ENCODE data around the gene LSAMP. TPM values are rescaled to one million over a fixed set of nuclear protein-coding genes. Genes with fewer than 3 reads are reported as not detected.

LSAMP gene
- total and polyA plus RNA-seq, 4 experiments from 2014 or later, result not detected

DNA sequence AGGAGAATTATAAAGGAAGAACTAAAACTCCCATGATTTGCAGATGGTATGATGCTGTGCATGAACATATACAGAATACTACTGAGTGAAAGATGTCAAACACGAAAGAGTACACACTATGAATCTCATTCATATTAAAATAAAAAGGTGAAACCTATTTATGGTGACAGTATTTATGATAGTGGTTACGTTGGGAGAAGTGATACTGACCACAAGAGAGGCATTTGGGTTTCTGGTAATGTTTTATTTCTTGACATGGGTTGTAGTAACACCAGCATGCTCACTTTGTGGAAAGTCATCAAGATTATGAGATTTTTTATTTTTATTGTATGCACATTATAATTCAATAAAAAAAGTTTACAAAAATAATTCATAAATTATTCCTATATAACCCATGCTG is 498.0 kb downstream of the LSAMP start:
- Histone ChIP-seq H3K27me3 (ENCODE audit: insufficient read depth, low read length) (no peaks in the 10 kb centered on the region), H3K36me3 (ENCODE audit: insufficient read depth, low read length) (no peaks in the 10 kb centered on the region), H3K4me3 (ENCODE audit: low read length in 2 of 2) (no peak overlapping the region), H3K9me3 (ENCODE audit: control insufficient read depth in 1 of 2, low read length in 2 of 2) (no peaks in the 10 kb centered on the region), H3K4me1 (ENCODE audit: insufficient read depth, low read length) (no peaks in the 10 kb centered on the region), H3K27ac (ENCODE audit: low read depth, low read length) (no peak overlapping the region)
- no peaks in the 10 kb centered on the region for H3K4me1 Mint-ChIP-seq
- H3K9me3 Mint-ChIP-seq, result peaks cover 0 to 6% (median 2%) of the 10 kb centered on the region in 8 donors
- intact Hi-C loops (cut with micrococcal nuclease), result no loop called here
- H3K27ac Mint-ChIP-seq, result no peak overlapping the region
- POLR2A ChIA-PET (ENCODE audit: partially characterized antibody), result no interaction called here
- peaks cover 0 to 4% of the 10 kb centered on the region in 2 donors for H3K27me3 Mint-ChIP-seq
- H3K36me3 Mint-ChIP-seq, result no peaks in the 10 kb centered on the region
- CTCF ChIA-PET (ENCODE audit: partially characterized antibody), result no interaction called here
- no peak overlapping the region for H3K4me3 Mint-ChIP-seq
- no peak for DNase-seq

- H3K4me3 ChIP-seq (ENCODE audit: low read length in 2 of 2), result no peak overlapping the region
- Mint-ChIP-seq H3K4me1 (no peaks in the 10 kb centered on the region), H3K4me3 (no peak overlapping the region), H3K27ac (no peak overlapping the region), H3K27me3 (peaks cover 0 to 4% of the 10 kb centered on the region in 2 donors), H3K36me3 (no peaks in the 10 kb centered on the region), H3K9me3 (peaks cover 0 to 6% (median 2%) of the 10 kb centered on the region in 8 donors)
- H3K36me3 ChIP-seq (ENCODE audit: insufficient read depth, low read length), result no peaks in the 10 kb centered on the region
- DNase-seq, result no peak
- no peaks in the 10 kb centered on the region for H3K9me3 ChIP-seq (ENCODE audit: control insufficient read depth in 1 of 2, low read length in 2 of 2)
- H3K27me3 ChIP-seq (ENCODE audit: insufficient read depth, low read length), result no peaks in the 10 kb centered on the region
- ChIA-PET CTCF (ENCODE audit: partially characterized antibody) (no interaction called here), POLR2A (ENCODE audit: partially characterized antibody) (no interaction called here)
- no peak overlapping the region for H3K27ac ChIP-seq (ENCODE audit: low read depth, low read length)
- H3K4me1 ChIP-seq (ENCODE audit: insufficient read depth, low read length), result no peaks in the 10 kb centered on the region
- intact Hi-C loops (cut with micrococcal nuclease), result no loop called here
Observed at GRCh38 chr3:115943579-115943978, 501.7 kb downstream of the LSAMP start.

- ChIA-PET CTCF (ENCODE audit: partially characterized antibody) (no interaction called here), POLR2A (ENCODE audit: partially characterized antibody) (no interaction called here)
- no peak overlapping the region for H3K27ac ChIP-seq (ENCODE audit: low read depth, low read length)
- Mint-ChIP-seq H3K36me3 (no peaks in the 10 kb centered on the region), H3K27me3 (peaks cover 0 to 3% of the 10 kb centered on the region in 2 donors), H3K4me3 (no peak overlapping the region), H3K4me1 (no peaks in the 10 kb centered on the region), H3K27ac (no peak overlapping the region), H3K9me3 (peaks cover 0 to 4% (median 2%) of the 10 kb centered on the region in 8 donors)
- H3K4me3 ChIP-seq (ENCODE audit: low read length in 2 of 2), result no peak overlapping the region
- no peak for DNase-seq
- H3K4me1 ChIP-seq (ENCODE audit: insufficient read depth, low read length), result no peaks in the 10 kb centered on the region
- intact Hi-C loops (cut with micrococcal nuclease), result no loop called here
- no peaks in the 10 kb centered on the region for H3K9me3 ChIP-seq (ENCODE audit: control insufficient read depth in 1 of 2, low read length in 2 of 2)
- no peaks in the 10 kb centered on the region for H3K36me3 ChIP-seq (ENCODE audit: insufficient read depth, low read length)
- H3K27me3 ChIP-seq (ENCODE audit: insufficient read depth, low read length), result no peaks in the 10 kb centered on the region
Observed at GRCh38 chr3:115937054-115937453, 508.2 kb downstream of the LSAMP start.

DNA sequence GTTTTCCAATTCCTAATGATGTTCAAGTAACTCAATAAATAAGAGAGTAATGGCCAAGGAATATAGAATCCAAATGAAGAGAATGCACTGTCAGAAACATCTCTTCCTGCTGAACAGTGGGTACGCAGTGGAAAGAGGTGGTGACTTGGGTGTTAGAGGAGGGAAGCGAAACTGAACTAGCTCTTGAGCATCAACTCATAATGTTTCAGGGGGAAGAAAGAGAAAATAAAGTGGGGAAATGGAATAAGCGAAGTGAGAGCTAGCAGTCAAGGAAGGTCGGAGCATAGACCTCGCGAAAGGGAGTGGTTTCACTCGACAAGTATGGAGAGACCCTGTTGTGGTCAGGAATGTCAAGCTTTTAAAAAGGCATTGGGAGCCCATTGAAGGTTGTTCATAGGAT is 512.5 kb downstream of the LSAMP start:
- Mint-ChIP-seq H3K4me1 (no peaks in the 10 kb centered on the region), H3K9me3 (peaks cover 0 to 4% (median 0%) of the 10 kb centered on the region in 8 donors), H3K27me3 (peaks cover 4 to 5% of the 10 kb centered on the region in 2 donors), H3K36me3 (no peaks in the 10 kb centered on the region), H3K27ac (no peak overlapping the region), H3K4me3 (no peak overlapping the region)
- Histone ChIP-seq H3K4me3 (ENCODE audit: low read length in 2 of 2) (no peak overlapping the region), H3K27me3 (ENCODE audit: insufficient read depth, low read length) (no peaks in the 10 kb centered on the region), H3K36me3 (ENCODE audit: insufficient read depth, low read length) (no peaks in the 10 kb centered on the region), H3K9me3 (ENCODE audit: control insufficient read depth in 1 of 2, low read length in 2 of 2) (no peaks in the 10 kb centered on the region), H3K27ac (ENCODE audit: low read depth, low read length) (no peak overlapping the region), H3K4me1 (ENCODE audit: insufficient read depth, low read length) (no peaks in the 10 kb centered on the region)
- ChIA-PET CTCF (ENCODE audit: partially characterized antibody) (no interaction called here), POLR2A (ENCODE audit: partially characterized antibody) (no interaction called here)
- no peak for DNase-seq
- intact Hi-C loops (cut with micrococcal nuclease), result no loop called here

- Histone ChIP-seq H3K9me3 (ENCODE audit: control insufficient read depth in 1 of 2, low read length in 2 of 2) (no peaks in the 10 kb centered on the region), H3K36me3 (ENCODE audit: insufficient read depth, low read length) (no peaks in the 10 kb centered on the region), H3K4me1 (ENCODE audit: insufficient read depth, low read length) (no peaks in the 10 kb centered on the region), H3K27ac (ENCODE audit: low read depth, low read length) (no peak overlapping the region), H3K4me3 (ENCODE audit: low read length in 2 of 2) (no peak overlapping the region), H3K27me3 (ENCODE audit: insufficient read depth, low read length) (no peaks in the 10 kb centered on the region)
- Mint-ChIP-seq H3K27ac (no peak overlapping the region), H3K4me3 (no peak overlapping the region), H3K9me3 (peaks cover 0 to 4% (median 0%) of the 10 kb centered on the region in 8 donors), H3K27me3 (peaks cover 4 to 6% of the 10 kb centered on the region in 2 donors), H3K36me3 (no peaks in the 10 kb centered on the region), H3K4me1 (no peaks in the 10 kb centered on the region)
- CTCF ChIA-PET (ENCODE audit: partially characterized antibody), result no interaction called here
- POLR2A ChIA-PET (ENCODE audit: partially characterized antibody), result no interaction called here
- intact Hi-C loops (cut with micrococcal nuclease), result no loop called here
- DNase-seq, result no peak
Observed at GRCh38 chr3:115931581-115931980, 513.7 kb downstream of the LSAMP start.

GRCh38 chr3:115930922-115931321 is 514.4 kb downstream of the LSAMP start:
- no peaks in the 10 kb centered on the region for H3K4me1 ChIP-seq (ENCODE audit: insufficient read depth, low read length)
- ChIA-PET POLR2A (ENCODE audit: partially characterized antibody) (no interaction called here), CTCF (ENCODE audit: partially characterized antibody) (no interaction called here)
- Mint-ChIP-seq H3K9me3 (peaks cover 0 to 4% (median 0%) of the 10 kb centered on the region in 8 donors), H3K4me3 (no peak overlapping the region), H3K27ac (no peak overlapping the region), H3K4me1 (no peaks in the 10 kb centered on the region), H3K36me3 (no peaks in the 10 kb centered on the region), H3K27me3 (peaks cover 4 to 8% of the 10 kb centered on the region in 2 donors)
- no peaks in the 10 kb centered on the region for H3K9me3 ChIP-seq (ENCODE audit: control insufficient read depth in 1 of 2, low read length in 2 of 2)
- H3K27ac ChIP-seq (ENCODE audit: low read depth, low read length), result no peak overlapping the region
- no peaks in the 10 kb centered on the region for H3K36me3 ChIP-seq (ENCODE audit: insufficient read depth, low read length)
- intact Hi-C loops (cut with micrococcal nuclease), result no loop called here
- H3K27me3 ChIP-seq (ENCODE audit: insufficient read depth, low read length), result no peaks in the 10 kb centered on the region
- H3K4me3 ChIP-seq (ENCODE audit: low read length in 2 of 2), result no peak overlapping the region
- DNase-seq, result no peak

- CTCF ChIA-PET (ENCODE audit: partially characterized antibody), result no interaction called here
- no peak for DNase-seq
- H3K27ac ChIP-seq (ENCODE audit: low read depth, low read length), result no peak overlapping the region
- Mint-ChIP-seq H3K9me3 (peaks cover 0 to 5% (median 0%) of the 10 kb centered on the region in 8 donors), H3K27ac (no peak overlapping the region), H3K4me3 (no peak overlapping the region), H3K27me3 (peaks cover 4 to 8% of the 10 kb centered on the region in 2 donors), H3K4me1 (no peaks in the 10 kb centered on the region), H3K36me3 (no peaks in the 10 kb centered on the region)
- intact Hi-C loops (cut with micrococcal nuclease), result no loop called here
- H3K4me1 ChIP-seq (ENCODE audit: insufficient read depth, low read length), result no peaks in the 10 kb centered on the region
- no peaks in the 10 kb centered on the region for H3K27me3 ChIP-seq (ENCODE audit: insufficient read depth, low read length)
- no peaks in the 10 kb centered on the region for H3K36me3 ChIP-seq (ENCODE audit: insufficient read depth, low read length)
- H3K9me3 ChIP-seq (ENCODE audit: control insufficient read depth in 1 of 2, low read length in 2 of 2), result no peaks in the 10 kb centered on the region
- H3K4me3 ChIP-seq (ENCODE audit: low read length in 2 of 2), result no peak overlapping the region
- POLR2A ChIA-PET (ENCODE audit: partially characterized antibody), result no interaction called here
Observed at GRCh38 chr3:115930168-115930567, 515.1 kb downstream of the LSAMP start.

DNA sequence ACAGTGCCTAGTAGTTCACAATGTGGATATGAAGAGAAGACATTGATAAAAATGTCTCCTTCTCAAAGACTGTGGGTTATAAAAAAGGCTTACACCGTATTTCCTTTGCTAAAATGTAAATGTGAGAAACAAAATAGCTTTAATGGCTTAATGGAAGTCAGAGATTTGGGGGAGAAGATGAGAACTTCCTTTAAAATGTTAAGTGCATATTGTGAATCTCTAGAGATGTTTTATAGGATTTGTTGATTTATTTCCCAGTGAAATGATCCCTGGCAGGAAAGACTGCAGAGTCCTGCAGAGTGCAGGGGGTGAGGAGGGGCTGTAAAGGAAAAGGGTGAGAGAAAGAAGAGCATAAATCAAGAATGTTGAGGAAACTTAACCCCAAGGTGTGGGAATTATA is 516.9 kb downstream of the LSAMP start:
- CTCF ChIA-PET (ENCODE audit: partially characterized antibody), result no interaction called here
- no peak overlapping the region for H3K4me3 Mint-ChIP-seq
- H3K4me1 ChIP-seq (ENCODE audit: insufficient read depth, low read length), result no peaks in the 10 kb centered on the region
- H3K4me3 ChIP-seq (ENCODE audit: low read length in 2 of 2), result no peak overlapping the region
- DNase-seq, result no peak
- POLR2A ChIA-PET (ENCODE audit: partially characterized antibody), result no interaction called here
- no peak overlapping the region for H3K27ac ChIP-seq (ENCODE audit: low read depth, low read length)
- H3K27me3 ChIP-seq (ENCODE audit: insufficient read depth, low read length), result no peaks in the 10 kb centered on the region
- no peaks in the 10 kb centered on the region for H3K36me3 ChIP-seq (ENCODE audit: insufficient read depth, low read length)
- intact Hi-C loops (cut with micrococcal nuclease), result no loop called here
- H3K9me3 Mint-ChIP-seq, result peaks cover 0 to 9% (median 4%) of the 10 kb centered on the region in 8 donors
- H3K27me3 Mint-ChIP-seq, result peaks cover 4 to 6% of the 10 kb centered on the region in 2 donors
- H3K36me3 Mint-ChIP-seq, result no peaks in the 10 kb centered on the region
- H3K9me3 ChIP-seq (ENCODE audit: control insufficient read depth in 1 of 2, low read length in 2 of 2), result no peaks in the 10 kb centered on the region
- no peak overlapping the region for H3K27ac Mint-ChIP-seq
- no peaks in the 10 kb centered on the region for H3K4me1 Mint-ChIP-seq

Data from CD4-positive, alpha-beta memory T cell (primary cell).